Breast epithelium (tissue), 3 donors: ENCODE measurements around the gene GIMAP1.

Experiments
- CTCF ChIP-seq, 3 donors: fragments of 450-650 bp; IDR thresholded peaks; one replicate each; pipeline ENCODE4 v1.5.1; 2016 to 2017; ENCODE audit warnings: antibody characterized with exemption in 3 of 3, mild to moderate bottlenecking in 3 of 3, moderate library complexity in 3 of 3
- POLR2A ChIP-seq: fragments of 450-650 bp; IDR thresholded peaks from one replicate; pipeline ENCODE4 v1.6.1; 2016; ENCODE audit warnings: antibody characterized with exemption, mild to moderate bottlenecking, moderate library complexity
- POLR2AphosphoS5 ChIP-seq, 3 donors: sonication (generic); formaldehyde crosslinking; IDR thresholded peaks; one replicate each; pipeline ENCODE4 v1.6.1; 2017; ENCODE audit warnings: antibody characterized with exemption in 3 of 3

GRCh38 chr7:150728011-150728410, 11.6 kb downstream of the GIMAP1 start:
- TF ChIP-seq CTCF (IDR thresholded peaks at IDR 0.05), result no peak
- TF ChIP-seq POLR2A, result no peak
- no peak for TF ChIP-seq POLR2AphosphoS5 (IDR thresholded peaks at IDR 0.05)
